Measurements from ENCODE around the gene DOHH.
"Not testable (repeated sequence)": the region's sequence is repeated elsewhere in the genome, so short reads cannot be mapped to it uniquely, and the experiment has no call there.

The DOHH gene

GRCh38 chr19:3455960-3456601, 44.4 kb downstream of the DOHH start:
- no peak for DNase-seq (ENCODE audit: low spot score)
- TF ChIP-seq CTCF (IDR thresholded peaks at IDR 0.05; ENCODE audit: extremely low read depth, insufficient read depth, missing control alignments), result no peak
- in situ Hi-C loops (cut with MboI; ENCODE audit: low pct_unique_long_range_greater_than_20kb, low sequenced_read_pairs, unreplicated experiment), result no loop called here

- no peak for TF ChIP-seq CTCF (IDR thresholded peaks at IDR 0.05; ENCODE audit: extremely low read depth, insufficient read depth, missing control alignments)
- no peak for DNase-seq (ENCODE audit: low spot score)
- in situ Hi-C loops (cut with MboI; ENCODE audit: low pct_unique_long_range_greater_than_20kb, low sequenced_read_pairs, unreplicated experiment), result no loop called here
Measured at GRCh38 chr19:3455393-3455955, 45.0 kb downstream of the DOHH start.

- DNase-seq (ENCODE audit: low spot score), result no peak
- in situ Hi-C loops (cut with MboI; ENCODE audit: low pct_unique_long_range_greater_than_20kb, low sequenced_read_pairs, unreplicated experiment), result no loop called here
- no peak for TF ChIP-seq CTCF (IDR thresholded peaks at IDR 0.05; ENCODE audit: extremely low read depth, insufficient read depth, missing control alignments)
Measured at GRCh38 chr19:3454656-3455392, 45.6 kb downstream of the DOHH start.

- no peak for DNase-seq (ENCODE audit: low spot score)
- no peak for TF ChIP-seq CTCF (IDR thresholded peaks at IDR 0.05; ENCODE audit: extremely low read depth, insufficient read depth, missing control alignments)
- in situ Hi-C loops (cut with MboI; ENCODE audit: low pct_unique_long_range_greater_than_20kb, low sequenced_read_pairs, unreplicated experiment), result no loop called here
Measured at GRCh38 chr19:3453840-3454239, 46.6 kb downstream of the DOHH start.

GRCh38 chr19:3452942-3453214, 47.6 kb downstream of the DOHH start:
- in situ Hi-C loops (cut with MboI; ENCODE audit: low pct_unique_long_range_greater_than_20kb, low sequenced_read_pairs, unreplicated experiment); DNase-seq (ENCODE audit: low spot score): not testable (repeated sequence)

- TF ChIP-seq CTCF (IDR thresholded peaks at IDR 0.05; ENCODE audit: extremely low read depth, insufficient read depth, missing control alignments), result no peak
- DNase-seq (ENCODE audit: low spot score), result no peak
- in situ Hi-C loops (cut with MboI; ENCODE audit: low pct_unique_long_range_greater_than_20kb, low sequenced_read_pairs, unreplicated experiment), result no loop called here
Measured at GRCh38 chr19:3452171-3452941, 48.1 kb downstream of the DOHH start.

- DNase-seq (ENCODE audit: low spot score), result no peak
- in situ Hi-C loops (cut with MboI; ENCODE audit: low pct_unique_long_range_greater_than_20kb, low sequenced_read_pairs, unreplicated experiment), result no loop called here
- no peak for TF ChIP-seq CTCF (IDR thresholded peaks at IDR 0.05; ENCODE audit: extremely low read depth, insufficient read depth, missing control alignments)
Measured at GRCh38 chr19:3451451-3451866, 49.0 kb downstream of the DOHH start.
